ENCODE data around the gene RNU5B-1.

GRCh38 chr15:65263313-65263712, 41.2 kb upstream of the RNU5B-1 start:
- TF ChIP-seq CTCF (conservative IDR thresholded peaks at IDR 0.05; ENCODE audit: low read length): no peak
- no peak for TF ChIP-seq EZH2phosphoT487 (IDR thresholded peaks at IDR 0.05; ENCODE audit: borderline replicate concordance, low read depth, low read length)

All from OCI-LY7 (cell line).